Esophagus (tissue), 2 donors: ENCODE data around the gene ZNG1B. TPM values are rescaled to one million over a fixed set of nuclear protein-coding genes. Genes with fewer than 3 reads are reported as not detected.
A peak's percentile ranks its signal among the peaks of the same experiment; 100 is the strongest.
"Not testable (repeated sequence)": the region's sequence is repeated elsewhere in the genome, so short reads cannot be mapped to it uniquely, and the experiment has no call there.

Experiments
- H3K27ac ChIP-seq, 2 donors: one replicate each; pipeline ENCODE4 v1.5.1; 2013; ENCODE audit warnings: low read depth in 2 of 2, mild to moderate bottlenecking in 2 of 2, inconsistent platforms in 1 of 2, low read length in 1 of 2, moderate library complexity in 1 of 2
- H3K27me3 ChIP-seq, 2 donors: one replicate each; pipeline ENCODE4 v1.6.1; 2013; ENCODE audit warnings: low read length in 2 of 2, control low read depth in 1 of 2, mild to moderate bottlenecking in 1 of 2; ENCODE audit not compliant: insufficient read depth in 2 of 2, control insufficient read depth in 1 of 2
- H3K36me3 ChIP-seq, 2 donors: one replicate each; pipeline ENCODE4 v1.6.1; 2013; ENCODE audit warnings: low read length in 1 of 2; ENCODE audit not compliant: control insufficient read depth in 2 of 2, insufficient read depth in 2 of 2
- H3K4me1 ChIP-seq, 2 donors: one replicate each; pipeline ENCODE4 v1.6.1; 2013; ENCODE audit warnings: low read length in 1 of 2; ENCODE audit not compliant: control insufficient read depth in 2 of 2, insufficient read depth in 2 of 2
- H3K4me3 ChIP-seq, 2 donors: one replicate each; pipeline ENCODE4 v1.5.1; 2013; ENCODE audit warnings: low read length in 2 of 2, mild to moderate bottlenecking in 2 of 2, low read depth in 1 of 2, moderate library complexity in 1 of 2
- H3K9me3 ChIP-seq, 2 donors: one replicate each; pipeline ENCODE4 v1.6.1; 2013; ENCODE audit warnings: mild to moderate bottlenecking in 2 of 2, low read depth in 1 of 2, low read length in 1 of 2, moderate library complexity in 1 of 2; ENCODE audit not compliant: control insufficient read depth in 2 of 2, insufficient read depth in 1 of 2
- WGBS, 2 donors: extraction: QIAGEN DNeasy Blood & Tissue Kit; methylation state at CpG; one replicate each; pipeline ENCODE4 v1.1.7; 2013; 5-methylcytosine and 5-hydroxymethylcytosine counted together
- polyA plus RNA-seq, 2 donors: library from polyadenylated mRNA; stranded (reverse); fragments of 200-250 nt; gene quantifications; one replicate each; pipeline ENCODE4 v1.2.3, GENCODE V29; 2013
- donor health status: healthy with polysubstance abuse.
- donor health status: Bipolar disorder and iron deficiency.

The ZNG1B gene
- polyA plus RNA-seq, 2 donors = 24.1 to 24.9 TPM

- H3K4me1 ChIP-seq, H3K36me3 ChIP-seq, H3K27me3 ChIP-seq, H3K27ac ChIP-seq, H3K4me3 ChIP-seq, H3K9me3 ChIP-seq: not testable (repeated sequence)
- WGBS, 2 donors = 59 to 67% methylated on average over 5 of the region's 5 CpGs
Measured at GRCh38 chr2:113521492-113521891, 84.0 kb downstream of the ZNG1B start.

GRCh38 chr2:113524986-113525385 lies 87.5 kb downstream of the ZNG1B start:
- 38 to 80% methylated on average over 1 of the region's 1 CpG for WGBS, 2 donors
- not testable (repeated sequence) for H3K36me3 ChIP-seq, H3K27me3 ChIP-seq, H3K9me3 ChIP-seq, H3K4me3 ChIP-seq, H3K4me1 ChIP-seq, H3K27ac ChIP-seq

- not testable (repeated sequence) for H3K36me3 ChIP-seq, H3K4me3 ChIP-seq, H3K4me1 ChIP-seq, H3K9me3 ChIP-seq, H3K27ac ChIP-seq, H3K27me3 ChIP-seq
- WGBS, 2 donors = 13 to 14% methylated on average over 4 to 6 of the region's 12 CpGs
Measured at GRCh38 chr2:113527350-113528045, 90.0 kb downstream of the ZNG1B start.

GRCh38 chr2:113528126-113528525 lies 90.6 kb downstream of the ZNG1B start:
- not testable (repeated sequence) for H3K27me3 ChIP-seq, H3K9me3 ChIP-seq, H3K27ac ChIP-seq, H3K4me1 ChIP-seq, H3K36me3 ChIP-seq, H3K4me3 ChIP-seq
- 50 to 57% methylated on average over 4 of the region's 5 CpGs for whole genome bisulfite sequencing, 2 donors

- H3K27ac ChIP-seq, H3K4me3 ChIP-seq, H3K27me3 ChIP-seq, H3K36me3 ChIP-seq, H3K4me1 ChIP-seq, H3K9me3 ChIP-seq: not testable (repeated sequence)
- 65 to 66% methylated on average over 2 to 3 of the region's 3 CpGs for WGBS, 2 donors
Measured at GRCh38 chr2:113528904-113529303, 91.4 kb downstream of the ZNG1B start.

GRCh38 chr2:113532991-113533390 lies 95.5 kb downstream of the ZNG1B start:
- not testable (repeated sequence) for H3K27me3 ChIP-seq, H3K27ac ChIP-seq, H3K4me3 ChIP-seq, H3K36me3 ChIP-seq, H3K4me1 ChIP-seq, H3K9me3 ChIP-seq
- WGBS, 2 donors = 100% methylated on average over 1 of the region's 4 CpGs; no CpG with 5 or more reads in 1 of the 2 donors

GRCh38 chr2:113536573-113536972 lies 99.1 kb downstream of the ZNG1B start:
- H3K27ac ChIP-seq, H3K4me3 ChIP-seq, H3K36me3 ChIP-seq, H3K27me3 ChIP-seq, H3K4me1 ChIP-seq, H3K9me3 ChIP-seq: not testable (repeated sequence)
- WGBS, 2 donors = 58 to 59% methylated on average over 6 of the region's 6 CpGs

- not testable (repeated sequence) for H3K27me3 ChIP-seq, H3K9me3 ChIP-seq, H3K4me1 ChIP-seq, H3K4me3 ChIP-seq, H3K36me3 ChIP-seq
- peak overlapping the region in 1 of 2 donors; percentile 7 for H3K27ac ChIP-seq
- WGBS, 2 donors = 11 to 16% methylated on average over 3 of the region's 5 CpGs
Measured at GRCh38 chr2:113540834-113541203, 103.3 kb downstream of the ZNG1B start.

GRCh38 chr2:113541204-113541975 lies 103.9 kb downstream of the ZNG1B start:
- H3K36me3 ChIP-seq, H3K27me3 ChIP-seq, H3K9me3 ChIP-seq, H3K4me1 ChIP-seq: not testable (repeated sequence)
- 1% methylated on average over 59 to 71 of the region's 71 CpGs for WGBS, 2 donors
- Histone ChIP-seq H3K4me3 (peak overlapping the region; percentile 35 to 50), H3K27ac (peak overlapping the region; percentile 70 to 85)

GRCh38 chr2:113541976-113542485 lies 104.5 kb downstream of the ZNG1B start:
- not testable (repeated sequence) for H3K4me1 ChIP-seq, H3K27me3 ChIP-seq, H3K36me3 ChIP-seq, H3K9me3 ChIP-seq
- peak overlapping the region; percentile 35 to 50 for H3K4me3 ChIP-seq
- 2% methylated on average over 34 to 64 of the region's 64 CpGs for WGBS, 2 donors
- peak overlapping the region; percentile 67 to 85 for H3K27ac ChIP-seq
